Stimulated activated effector memory CD8-positive, alpha-beta T cell treated with anti-CD3 and anti-CD28 coated beads, Interleukin-12 subunit alpha, Interleukin-12 subunit beta, amount 100 ng/mL, for 72 hours (primary cell): ENCODE data around the gene PKN1.
"Not testable (repeated sequence)": the region's sequence is repeated elsewhere in the genome, so short reads cannot be mapped to it uniquely, and the experiment has no call there.

Source experiments
- ATAC-seq: fragments of 150-1000 bp; cut with Tn5 transposase; 2 replicates; pipeline ENCODE4 v1.10.0; 2021
- DNase-seq, 2 donors: peaks; one replicate each; pipeline ENCODE4 v3.0.0; 2021 to 2022; ENCODE audit warnings: low spot score in 2 of 2
- H3K27ac Mint-ChIP-seq: one replicate; pipeline ENCODE4 v1.8.0; 2022; ENCODE audit warnings: mild to moderate bottlenecking, mixed read lengths
- H3K36me3 Mint-ChIP-seq: one replicate; pipeline ENCODE4 v1.8.0; 2022; ENCODE audit warnings: mild to moderate bottlenecking, mixed read lengths
- H3K4me1 Mint-ChIP-seq: one replicate; pipeline ENCODE4 v1.8.0; 2022; ENCODE audit warnings: mixed read lengths
- H3K4me3 Mint-ChIP-seq: one replicate; pipeline ENCODE4 v1.8.0; 2022; ENCODE audit warnings: mild to moderate bottlenecking, mixed read lengths
- H3K9me3 Mint-ChIP-seq: one replicate; pipeline ENCODE4 v1.8.0; 2022; ENCODE audit warnings: mixed read lengths

The PKN1 gene

DNA sequence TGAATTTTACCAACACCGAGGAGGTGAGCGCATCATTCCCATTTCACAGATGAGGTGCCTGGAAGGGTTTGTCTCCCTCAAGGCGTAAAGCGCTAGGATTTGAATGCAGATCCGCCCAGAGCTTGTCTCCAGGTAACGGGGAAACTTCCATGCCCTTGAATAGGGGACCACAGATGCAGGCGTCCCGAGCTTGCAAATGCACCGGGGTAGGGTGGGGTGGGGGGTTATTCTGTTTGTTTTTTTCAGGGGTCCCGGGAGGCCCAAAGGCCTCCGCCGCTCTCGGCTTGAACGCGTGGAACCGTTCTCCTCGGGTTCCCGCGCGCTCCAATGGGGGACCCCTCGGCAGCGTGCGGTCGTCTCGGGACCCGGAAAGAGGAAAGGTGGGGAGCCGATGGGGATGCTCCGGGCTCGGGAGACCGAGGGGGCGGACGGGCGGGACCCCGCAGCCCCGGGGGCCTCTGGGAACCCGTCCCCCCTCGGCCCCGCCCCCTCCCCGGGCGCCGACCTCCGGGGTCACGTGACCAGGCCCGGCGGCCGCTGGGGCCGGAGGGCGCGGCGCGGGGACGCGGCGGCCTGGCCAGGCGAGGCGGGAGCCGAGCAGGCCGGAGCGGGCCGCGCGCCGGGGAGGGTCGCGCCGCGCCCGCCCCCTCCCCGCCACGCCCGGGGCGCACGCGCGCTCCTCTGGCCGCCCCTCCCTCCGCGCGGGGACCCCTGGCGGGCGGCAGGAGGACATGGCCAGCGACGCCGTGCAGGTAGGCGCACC is at the start of gene PKN1:
TSS of gene PKN1 (plus strand) at position 516 of the 763 bp plus-strand sequence. CDS start at position 732, 216 bp downstream.
- peak within 1 kb of the TSS; percentile 89 for H3K27ac Mint-ChIP-seq
- DNase-seq (peak; percentile 58 to 83), ATAC-seq (peak; percentile 42)
- H3K36me3 Mint-ChIP-seq: peaks cover 5% of the 10 kb centered on the region
- H3K9me3 Mint-ChIP-seq: no peaks in the 10 kb centered on the region
- H3K4me1 Mint-ChIP-seq: peaks cover 34% of the 10 kb centered on the region
- H3K4me3 Mint-ChIP-seq: peak within 1 kb of the TSS; percentile 76

DNA sequence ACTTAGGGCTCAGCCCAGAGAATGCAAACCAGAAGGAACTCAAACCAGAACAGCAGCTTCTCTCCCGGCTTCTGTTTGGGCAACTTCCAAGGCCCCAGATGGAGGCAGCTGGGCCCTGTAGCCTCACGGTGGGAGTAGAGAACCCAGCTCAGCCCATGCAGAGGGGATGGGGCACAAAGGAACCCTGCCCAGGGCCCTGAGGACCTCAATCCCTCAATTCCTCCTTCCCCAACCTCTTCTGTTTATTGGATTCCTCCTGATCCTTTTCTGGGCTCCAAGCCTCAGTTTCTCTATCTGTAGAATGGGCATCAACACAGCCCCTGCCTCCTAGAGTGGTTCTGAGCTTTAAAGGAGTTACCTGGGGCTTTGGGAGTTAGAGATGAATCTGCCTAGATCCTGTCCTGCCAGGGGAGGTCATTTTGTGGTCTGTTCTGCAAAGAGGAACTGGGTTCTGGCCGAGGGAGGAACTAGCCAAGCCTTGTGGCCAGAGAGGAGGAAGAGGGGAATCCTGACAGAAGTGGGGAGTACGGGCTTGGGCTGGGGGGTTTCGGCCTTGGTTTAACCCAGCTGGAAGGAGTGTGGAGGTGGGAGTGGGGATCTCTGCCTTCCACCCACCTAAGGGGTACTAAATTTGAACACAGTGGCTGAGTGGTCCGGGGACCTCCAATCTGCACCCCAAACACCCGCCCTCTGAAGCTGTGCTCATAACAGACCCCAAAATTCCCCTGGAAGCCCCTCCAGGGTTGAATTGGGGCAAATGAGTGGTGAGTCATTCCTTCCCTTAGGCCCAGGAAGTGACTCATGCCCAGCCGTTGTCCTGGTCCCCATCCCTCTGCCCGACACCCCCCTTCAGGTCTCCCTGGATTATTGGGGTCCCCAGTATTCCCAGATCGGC is 49.2 kb upstream of the PKN1 start:
- DNase-seq: peak in 1 of 2 donors; percentile 84
- Mint-ChIP-seq H3K9me3 (no peaks in the 10 kb centered on the region), H3K36me3 (peaks cover 87% of the 10 kb centered on the region), H3K27ac (peak overlapping the region; percentile 96), H3K4me1 (peaks cover 40% of the 10 kb centered on the region), H3K4me3 (peak overlapping the region; percentile 87)
- peak; percentile 55 for ATAC-seq

DNA sequence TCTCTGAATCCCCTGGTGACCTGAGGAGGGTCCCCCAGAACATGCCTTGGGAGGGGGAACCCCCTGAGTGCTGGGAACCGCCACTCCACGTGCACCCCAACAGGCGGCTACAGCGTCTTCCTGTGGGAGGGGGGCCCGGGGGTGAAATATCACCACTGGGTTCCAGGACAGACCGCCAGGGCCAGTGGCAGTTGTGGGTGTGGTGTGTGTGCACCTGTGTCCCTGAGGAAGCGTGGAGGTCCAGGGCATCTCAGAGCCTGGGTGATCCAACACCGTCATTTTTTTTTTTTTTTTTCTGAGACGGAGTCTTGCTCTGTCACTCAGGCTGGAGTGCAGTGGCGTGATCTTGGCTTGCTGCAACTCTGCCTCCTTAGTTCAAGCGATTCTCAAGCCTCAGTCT is 47.6 kb upstream of the PKN1 start:
- peaks cover 100% of the 10 kb centered on the region for H3K36me3 Mint-ChIP-seq
- H3K4me3 Mint-ChIP-seq: peak overlapping the region; percentile 87
- DNase-seq (no peak), ATAC-seq (no peak)
- H3K27ac Mint-ChIP-seq: peak overlapping the region; percentile 96
- H3K4me1 Mint-ChIP-seq: peaks cover 36% of the 10 kb centered on the region
- H3K9me3 Mint-ChIP-seq: no peaks in the 10 kb centered on the region

DNA sequence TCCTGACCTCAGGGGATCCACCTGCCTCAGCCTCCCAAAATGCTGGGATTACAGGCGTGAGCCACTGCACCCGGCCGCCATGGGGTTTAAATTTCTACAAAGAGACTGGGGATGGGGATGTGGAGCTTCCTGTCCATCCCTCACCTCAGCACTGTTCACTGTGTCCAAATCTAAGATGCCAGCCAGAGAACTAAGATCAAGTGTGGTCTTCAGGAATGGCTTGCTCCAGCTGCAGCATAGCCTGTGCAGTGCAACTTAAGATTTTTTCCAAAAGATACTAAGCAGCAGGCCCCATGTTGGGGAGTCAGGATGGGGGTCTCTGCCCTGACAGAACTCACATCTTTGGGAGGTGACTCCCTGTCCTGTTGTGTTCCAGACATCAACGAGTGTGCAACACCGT is 42.6 kb upstream of the PKN1 start:
- ATAC-seq (no peak), DNase-seq (no peak)
- peak overlapping the region; percentile 76 for H3K27ac Mint-ChIP-seq
- H3K9me3 Mint-ChIP-seq: no peaks in the 10 kb centered on the region
- peaks cover 38% of the 10 kb centered on the region for H3K4me1 Mint-ChIP-seq
- no peak overlapping the region for H3K4me3 Mint-ChIP-seq
- peaks cover 100% of the 10 kb centered on the region for H3K36me3 Mint-ChIP-seq

DNA sequence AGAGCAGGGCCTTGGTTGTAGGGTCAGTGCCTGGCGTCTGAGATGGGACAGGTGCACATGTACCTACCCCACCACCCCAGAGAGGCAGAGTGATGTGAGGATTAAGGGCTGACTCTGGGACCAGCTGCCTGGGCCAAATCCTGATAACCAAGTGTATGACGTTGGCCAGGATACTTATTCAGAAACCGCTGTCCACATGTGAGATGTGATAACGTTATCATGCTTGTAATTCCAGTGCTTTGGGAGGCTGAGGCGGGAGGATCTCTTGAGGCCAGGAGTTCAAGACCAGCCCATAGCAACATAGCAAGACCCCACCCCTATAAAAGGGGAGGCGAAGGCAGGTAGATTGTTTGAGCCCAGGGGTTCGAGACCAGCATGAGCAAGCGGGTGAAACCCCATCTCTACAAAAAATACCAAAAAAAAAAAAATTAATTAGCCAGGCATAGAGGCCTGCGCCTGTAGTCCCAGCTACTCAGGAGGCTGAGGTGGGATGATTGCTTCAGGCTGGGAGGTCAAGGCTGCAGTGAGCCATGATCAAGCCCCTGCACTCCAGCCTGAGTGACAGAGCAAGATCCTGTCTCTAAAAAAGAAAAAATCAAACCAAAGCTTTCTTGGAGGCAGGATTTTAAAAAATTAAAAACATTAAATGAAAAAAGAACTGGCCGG is 41.8 kb upstream of the PKN1 start:
- no peak for DNase-seq
- no peak overlapping the region for H3K4me3 Mint-ChIP-seq

DNA sequence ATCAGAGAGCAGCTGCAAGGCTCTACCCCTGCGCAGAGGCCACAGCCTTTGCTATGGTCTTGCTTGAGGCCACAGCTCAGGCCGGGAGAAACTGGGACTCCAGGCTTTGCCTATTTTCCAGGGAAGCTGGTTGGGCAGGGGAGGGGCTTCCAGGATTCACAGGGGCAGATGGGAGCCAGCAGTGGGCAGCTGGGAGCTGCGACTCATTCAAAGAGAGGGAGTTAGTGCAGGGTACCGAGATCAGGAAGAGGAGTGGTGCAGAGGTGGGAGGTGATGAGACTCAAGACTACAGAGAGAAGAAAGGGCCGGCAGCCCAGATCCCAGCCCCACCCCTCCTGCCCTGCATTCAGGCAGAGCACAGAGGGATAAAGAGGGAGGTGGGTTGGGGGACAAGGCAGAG is 39.8 kb upstream of the PKN1 start:
- peak overlapping the region; percentile 90 for H3K27ac Mint-ChIP-seq
- ATAC-seq (peak; percentile 9), DNase-seq (no peak)
- H3K4me1 Mint-ChIP-seq: peaks cover 55% of the 10 kb centered on the region
- H3K4me3 Mint-ChIP-seq: no peak overlapping the region
- H3K9me3 Mint-ChIP-seq: no peaks in the 10 kb centered on the region
- H3K36me3 Mint-ChIP-seq: peaks cover 100% of the 10 kb centered on the region

More for the DNA sequence above, 41.8 kb upstream of the PKN1 start:
- no peak for ATAC-seq
- peaks cover 41% of the 10 kb centered on the region for H3K4me1 Mint-ChIP-seq
- H3K9me3 Mint-ChIP-seq: no peaks in the 10 kb centered on the region
- H3K36me3 Mint-ChIP-seq: peaks cover 100% of the 10 kb centered on the region
- H3K27ac Mint-ChIP-seq: peak overlapping the region; percentile 76

DNA sequence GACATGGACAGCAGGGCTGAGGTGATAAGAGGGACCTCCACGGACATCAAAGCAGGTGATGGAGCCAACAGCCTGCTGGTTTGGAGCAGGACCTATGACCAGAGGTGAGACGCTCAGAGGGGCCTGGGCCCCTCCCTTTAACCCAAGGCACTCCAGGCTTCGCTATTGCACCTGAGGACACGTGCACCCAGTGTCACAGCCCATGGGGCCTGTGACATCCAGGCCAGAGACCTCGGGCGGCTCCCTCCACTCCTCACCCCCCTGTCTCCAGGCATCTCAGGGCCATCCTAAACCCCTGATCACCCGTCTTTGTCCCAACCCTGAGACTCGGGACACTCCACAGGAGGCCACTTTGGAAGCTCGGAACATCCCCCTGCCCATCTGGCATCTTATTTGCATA is 38.9 kb upstream of the PKN1 start:
- H3K4me1 Mint-ChIP-seq: peaks cover 48% of the 10 kb centered on the region
- H3K27ac Mint-ChIP-seq: peak overlapping the region; percentile 90
- ATAC-seq (peak; percentile 4), DNase-seq (no peak)
- no peaks in the 10 kb centered on the region for H3K9me3 Mint-ChIP-seq
- H3K4me3 Mint-ChIP-seq: no peak overlapping the region
- H3K36me3 Mint-ChIP-seq: peaks cover 100% of the 10 kb centered on the region

DNA sequence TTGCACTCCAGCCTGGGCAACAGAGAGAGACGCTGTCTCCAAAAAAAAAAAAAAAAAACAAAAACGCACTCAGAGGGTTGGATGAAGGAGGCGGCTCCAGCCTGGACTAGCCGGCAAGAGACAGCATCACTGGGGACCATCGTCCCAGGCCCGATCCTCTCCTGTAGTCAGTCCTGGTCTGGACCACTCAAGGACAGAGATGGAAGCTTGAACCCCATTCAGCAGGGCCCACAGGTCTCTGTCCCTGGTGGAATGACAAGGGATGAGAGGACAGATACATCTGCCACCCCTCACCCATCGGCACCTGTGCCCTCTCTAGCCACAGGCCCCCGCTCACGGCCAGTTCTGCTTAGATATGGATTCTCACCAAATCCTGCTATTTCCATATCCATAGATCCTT is 37.8 kb upstream of the PKN1 start:
- peak; percentile 25 for ATAC-seq
- Mint-ChIP-seq H3K4me1 (peaks cover 48% of the 10 kb centered on the region), H3K9me3 (no peaks in the 10 kb centered on the region), H3K27ac (peak overlapping the region; percentile 91), H3K36me3 (peaks cover 100% of the 10 kb centered on the region), H3K4me3 (no peak overlapping the region)
- no peak for DNase-seq

DNA sequence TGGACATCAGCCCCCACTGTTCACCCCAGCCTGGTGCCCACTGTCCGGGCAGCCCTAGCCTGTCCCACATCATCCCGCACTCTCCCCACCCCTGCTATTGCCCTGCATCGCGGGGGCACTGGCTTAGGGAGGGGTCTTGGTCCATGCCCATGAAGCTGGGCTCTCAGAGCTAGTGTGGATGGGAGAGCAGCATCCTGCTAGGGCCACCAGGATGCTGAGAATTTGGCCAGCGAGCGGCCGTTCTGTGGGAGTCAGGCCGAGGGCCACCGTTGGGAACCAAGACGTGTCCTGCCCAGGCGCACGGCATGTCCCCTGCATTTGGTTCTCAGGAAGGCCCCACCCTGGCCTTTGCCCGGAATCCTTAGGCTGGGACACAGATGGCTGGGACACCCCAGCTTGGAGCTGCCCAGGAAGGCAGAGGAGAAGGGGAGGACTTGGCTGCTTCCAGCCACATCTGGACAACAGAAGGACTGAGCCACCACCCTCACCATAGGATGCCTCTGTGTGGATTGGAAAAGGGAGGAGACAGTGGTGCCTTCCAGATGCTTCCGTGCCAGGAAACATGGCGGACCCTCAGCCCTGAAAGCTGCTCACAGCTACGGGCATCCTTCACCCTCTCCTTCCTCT is 37.3 kb upstream of the PKN1 start:
- Mint-ChIP-seq H3K9me3 (no peaks in the 10 kb centered on the region), H3K36me3 (peaks cover 100% of the 10 kb centered on the region), H3K4me3 (peak overlapping the region; percentile 27), H3K4me1 (peaks cover 46% of the 10 kb centered on the region), H3K27ac (peak overlapping the region; percentile 91)
- DNase-seq (no peak), ATAC-seq (peak; percentile 22)

DNA sequence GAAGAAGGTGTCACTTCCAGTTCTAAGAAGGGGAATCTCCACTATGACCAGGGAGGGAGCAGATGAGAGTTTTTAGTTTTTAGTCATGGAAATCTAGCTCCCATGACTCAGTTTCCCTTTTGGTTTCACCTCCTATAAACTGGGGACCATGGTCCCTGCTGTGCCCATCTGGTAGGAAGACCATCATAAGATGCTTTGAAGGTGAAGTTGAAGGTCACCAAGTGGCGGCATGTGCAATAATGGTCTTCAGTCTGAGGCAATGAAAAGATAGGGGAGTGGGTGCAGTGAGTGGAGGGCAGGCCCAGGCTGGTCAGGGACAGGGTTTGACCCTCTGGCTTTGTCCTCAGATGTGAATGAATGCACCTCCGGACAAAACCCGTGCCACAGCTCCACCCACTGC is 36.4 kb upstream of the PKN1 start:
- Mint-ChIP-seq H3K4me3 (peak overlapping the region; percentile 27), H3K36me3 (peaks cover 100% of the 10 kb centered on the region), H3K4me1 (peaks cover 51% of the 10 kb centered on the region), H3K27ac (peak overlapping the region; percentile 91)
- H3K9me3 Mint-ChIP-seq, ATAC-seq, DNase-seq: not testable (repeated sequence)

DNA sequence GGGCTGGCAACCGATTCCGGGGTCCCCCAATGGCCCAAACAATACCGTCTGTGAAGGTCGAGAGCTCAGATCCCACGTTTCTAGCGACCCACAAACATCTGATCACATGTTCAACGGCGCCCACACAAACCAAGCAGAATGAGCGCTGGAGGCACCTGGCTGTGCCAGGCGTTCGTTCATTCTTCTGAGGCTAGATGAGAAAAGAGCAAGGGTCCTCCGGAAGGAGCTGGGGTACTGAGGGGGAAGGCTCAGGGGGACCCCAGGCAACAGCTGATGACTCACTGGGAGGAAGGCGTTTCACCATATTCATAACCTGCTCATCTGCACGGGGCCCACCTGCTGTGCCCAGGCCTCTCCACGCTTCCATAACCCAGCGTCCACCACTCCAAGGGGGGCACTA is 35.9 kb upstream of the PKN1 start:
- peaks cover 100% of the 10 kb centered on the region for H3K36me3 Mint-ChIP-seq
- H3K4me3 Mint-ChIP-seq, DNase-seq, H3K9me3 Mint-ChIP-seq, ATAC-seq: not testable (repeated sequence)
- H3K4me1 Mint-ChIP-seq: peaks cover 51% of the 10 kb centered on the region
- H3K27ac Mint-ChIP-seq: peak overlapping the region; percentile 91

DNA sequence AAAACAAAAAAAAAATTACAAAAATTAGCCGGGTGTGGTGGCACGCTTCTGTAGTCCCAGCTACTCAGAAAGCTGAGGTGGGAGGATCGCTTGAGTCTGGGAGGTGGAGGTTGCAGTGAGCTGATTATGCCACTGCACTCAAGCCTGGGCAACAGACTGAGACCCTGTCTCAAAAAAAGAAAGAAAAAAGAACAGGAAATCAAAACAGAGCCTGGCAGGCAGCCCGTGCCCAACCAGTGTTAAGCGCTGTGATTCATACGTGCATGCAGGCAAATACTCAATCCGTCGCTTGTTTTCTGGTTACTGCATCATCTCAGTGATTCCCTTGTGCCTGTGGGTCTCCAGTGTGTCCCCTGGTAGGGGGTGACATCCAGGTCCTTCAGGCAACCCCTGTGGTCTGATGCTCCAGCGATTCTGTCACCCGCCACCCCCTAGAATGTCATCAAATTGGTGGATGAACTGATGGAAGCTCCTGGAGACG is 32.1 kb upstream of the PKN1 start:
- Mint-ChIP-seq H3K4me1 (peaks cover 45% of the 10 kb centered on the region), H3K36me3 (peaks cover 100% of the 10 kb centered on the region), H3K4me3 (no peak overlapping the region), H3K27ac (peak overlapping the region; percentile 82), H3K9me3 (no peaks in the 10 kb centered on the region)
- DNase-seq (no peak), ATAC-seq (peak; percentile 6)

DNA sequence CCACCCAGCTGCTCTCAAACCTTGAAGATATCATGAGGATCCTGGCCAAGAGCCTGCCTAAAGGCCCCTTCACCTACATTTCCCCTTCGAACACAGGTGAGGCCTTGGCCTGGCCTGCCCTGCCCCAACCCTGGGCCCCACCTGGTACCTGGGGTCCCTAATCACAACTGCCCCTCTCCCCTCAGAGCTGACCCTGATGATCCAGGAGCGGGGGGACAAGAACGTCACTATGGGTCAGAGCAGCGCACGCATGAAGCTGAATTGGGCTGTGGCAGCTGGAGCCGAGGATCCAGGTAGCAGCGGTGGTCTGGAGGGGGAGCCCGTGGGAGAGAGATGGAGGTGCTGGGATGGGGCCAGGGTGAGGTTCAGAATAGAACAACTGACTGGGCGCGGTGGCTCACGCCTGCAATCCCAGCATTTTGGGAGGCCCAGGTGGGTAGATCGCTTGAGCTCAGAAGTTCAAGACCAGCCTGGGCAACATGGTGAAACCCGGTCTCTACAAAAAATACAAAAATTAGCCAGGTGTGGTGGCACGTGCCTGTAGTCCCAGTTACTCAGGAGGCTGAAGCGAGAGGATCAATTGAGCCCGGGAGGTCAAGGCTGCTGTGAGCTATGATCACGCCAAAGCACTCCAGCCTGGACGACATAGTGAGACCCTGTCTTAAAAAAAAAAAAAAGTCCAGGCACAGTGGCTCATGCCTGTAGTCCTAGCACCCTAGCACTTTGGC is 31.5 kb upstream of the PKN1 start:
- H3K27ac Mint-ChIP-seq: peak overlapping the region; percentile 82
- H3K4me1 Mint-ChIP-seq: peaks cover 45% of the 10 kb centered on the region

More for the DNA sequence above, 31.5 kb upstream of the PKN1 start:
- DNase-seq (no peak), ATAC-seq (no peak)
- H3K4me3 Mint-ChIP-seq: no peak overlapping the region
- H3K9me3 Mint-ChIP-seq: no peaks in the 10 kb centered on the region
- peaks cover 100% of the 10 kb centered on the region for H3K36me3 Mint-ChIP-seq
